Endodermal cell (in vitro differentiated cells): Measurements from ENCODE around the gene MARK4. TPM values are rescaled to one million over a fixed set of nuclear protein-coding genes. Genes with fewer than 3 reads are reported as not detected.

Experiments used
- DNase-seq: peaks from one replicate; pipeline ENCODE4 v3.0.0-alpha.2; 2017
- H3K27ac ChIP-seq: 2 replicates; pipeline ENCODE4 v1.5.1; 2013; ENCODE audit warnings: mild to moderate bottlenecking, low read depth, low read length, moderate library complexity
- H3K27me3 ChIP-seq: 2 replicates; pipeline ENCODE4 v1.6.1; 2013; ENCODE audit warnings: mild to moderate bottlenecking, low read length, moderate library complexity; ENCODE audit not compliant: insufficient read depth, control insufficient read depth, poor library complexity, severe bottlenecking
- H3K36me3 ChIP-seq: 2 replicates; pipeline ENCODE4 v1.7.0; 2013; ENCODE audit warnings: mild to moderate bottlenecking, low read length, moderate library complexity; ENCODE audit not compliant: control insufficient read depth, insufficient read depth
- H3K4me1 ChIP-seq: one replicate; pipeline ENCODE4 v1.7.0; 2013; ENCODE audit warnings: low read length; ENCODE audit not compliant: control insufficient read depth, insufficient read depth
- H3K4me3 ChIP-seq: 2 replicates; pipeline ENCODE4 v1.5.1; 2013; ENCODE audit warnings: mild to moderate bottlenecking, low read length, moderate library complexity
- H3K9ac ChIP-seq: 2 replicates; pipeline ENCODE4 v1.6.1; 2013; ENCODE audit warnings: mild to moderate bottlenecking, low read length, moderate library complexity; ENCODE audit not compliant: poor library complexity, severe bottlenecking; ENCODE audit errors: extremely low read depth
- H3K9me3 ChIP-seq: 2 replicates; pipeline ENCODE4 v1.6.1; 2013; ENCODE audit warnings: mild to moderate bottlenecking, low read length, moderate library complexity; ENCODE audit not compliant: control insufficient read depth
- H3K27ac Mint-ChIP-seq: 2 replicates; pipeline ENCODE4 v1.8.0; 2020; ENCODE audit warnings: mixed read lengths
- H3K27me3 Mint-ChIP-seq: 2 replicates; pipeline ENCODE4 v1.8.0; 2021; ENCODE audit warnings: mild to moderate bottlenecking, mixed read lengths; ENCODE audit not compliant: insufficient read depth
- H3K36me3 Mint-ChIP-seq: 2 replicates; pipeline ENCODE4 v1.8.0; 2020; ENCODE audit warnings: low read depth, mixed read lengths
- H3K4me1 Mint-ChIP-seq: 2 replicates; pipeline ENCODE4 v1.8.0; 2020; ENCODE audit warnings: mixed read lengths
- H3K4me3 Mint-ChIP-seq: 2 replicates; pipeline ENCODE4 v1.8.0; 2020; ENCODE audit warnings: mild to moderate bottlenecking, moderate library complexity, mixed read lengths
- H3K9me3 Mint-ChIP-seq: 2 replicates; pipeline ENCODE4 v1.8.0; 2020; ENCODE audit warnings: mild to moderate bottlenecking, mixed read lengths
- WGBS, 2 experiments: methylation state at CpG; one replicate each; pipeline versions ENCODE4 v1.1.5 to v1.1.7; 2013; ENCODE audit warnings: missing lambda C conversion rate in 2 of 2, mixed read lengths in 1 of 2; ENCODE audit not compliant: insufficient coverage in 1 of 2, insufficient read length in 1 of 2; 5-methylcytosine and 5-hydroxymethylcytosine counted together
- total RNA-seq, 2 donors: library from RNA; stranded (reverse); fragmentation: NEBNext Ultra II Directional in 1 of 2; extraction: Animal tissue kit (Norgen Biotek cat#: 25700) in 1 of 2; gene quantifications; 2 replicates in 1 of 2; 3 replicates in 1 of 2; pipeline ENCODE4 v1.2.1, GENCODE V29; 2021
- TF ChIP-seq, protein P1 (sequence below): fragments of 200-600 bp; sonication (generic); conservative IDR thresholded peaks from 2 replicates; pipeline ENCODE4 v1.5.0; 2021; ENCODE audit warnings: antibody characterized with exemption, mild to moderate bottlenecking

Gene MARK4
- total RNA-seq, 2 donors from 2014 or later: 74.6 to 90.6 TPM

GRCh38 chr19:45276284-45276687, 25.2 kb downstream of the MARK4 start:
- H3K9me3 ChIP-seq: no peaks in the 10 kb centered on the region
- Mint-ChIP-seq H3K27me3 (no peaks in the 10 kb centered on the region), H3K9me3 (no peaks in the 10 kb centered on the region), H3K36me3 (peaks cover 61% of the 10 kb centered on the region), H3K4me3 (no peak overlapping the region), H3K27ac (no peak overlapping the region), H3K4me1 (no peaks in the 10 kb centered on the region)
- TF ChIP-seq, protein P1, sequence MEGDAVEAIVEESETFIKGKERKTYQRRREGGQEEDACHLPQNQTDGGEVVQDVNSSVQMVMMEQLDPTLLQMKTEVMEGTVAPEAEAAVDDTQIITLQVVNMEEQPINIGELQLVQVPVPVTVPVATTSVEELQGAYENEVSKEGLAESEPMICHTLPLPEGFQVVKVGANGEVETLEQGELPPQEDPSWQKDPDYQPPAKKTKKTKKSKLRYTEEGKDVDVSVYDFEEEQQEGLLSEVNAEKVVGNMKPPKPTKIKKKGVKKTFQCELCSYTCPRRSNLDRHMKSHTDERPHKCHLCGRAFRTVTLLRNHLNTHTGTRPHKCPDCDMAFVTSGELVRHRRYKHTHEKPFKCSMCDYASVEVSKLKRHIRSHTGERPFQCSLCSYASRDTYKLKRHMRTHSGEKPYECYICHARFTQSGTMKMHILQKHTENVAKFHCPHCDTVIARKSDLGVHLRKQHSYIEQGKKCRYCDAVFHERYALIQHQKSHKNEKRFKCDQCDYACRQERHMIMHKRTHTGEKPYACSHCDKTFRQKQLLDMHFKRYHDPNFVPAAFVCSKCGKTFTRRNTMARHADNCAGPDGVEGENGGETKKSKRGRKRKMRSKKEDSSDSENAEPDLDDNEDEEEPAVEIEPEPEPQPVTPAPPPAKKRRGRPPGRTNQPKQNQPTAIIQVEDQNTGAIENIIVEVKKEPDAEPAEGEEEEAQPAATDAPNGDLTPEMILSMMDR: no peak
- H3K4me1 ChIP-seq: no peaks in the 10 kb centered on the region
- no peak for DNase-seq
- H3K27ac ChIP-seq: no peak overlapping the region
- H3K9ac ChIP-seq: no peak overlapping the region
- H3K36me3 ChIP-seq: peaks cover 49% of the 10 kb centered on the region
- H3K27me3 ChIP-seq: no peaks in the 10 kb centered on the region
- no peak overlapping the region for H3K4me3 ChIP-seq
- WGBS, 2 experiments: 94 to 100% methylated on average over 3 to 7 of the region's 7 CpGs

DNA sequence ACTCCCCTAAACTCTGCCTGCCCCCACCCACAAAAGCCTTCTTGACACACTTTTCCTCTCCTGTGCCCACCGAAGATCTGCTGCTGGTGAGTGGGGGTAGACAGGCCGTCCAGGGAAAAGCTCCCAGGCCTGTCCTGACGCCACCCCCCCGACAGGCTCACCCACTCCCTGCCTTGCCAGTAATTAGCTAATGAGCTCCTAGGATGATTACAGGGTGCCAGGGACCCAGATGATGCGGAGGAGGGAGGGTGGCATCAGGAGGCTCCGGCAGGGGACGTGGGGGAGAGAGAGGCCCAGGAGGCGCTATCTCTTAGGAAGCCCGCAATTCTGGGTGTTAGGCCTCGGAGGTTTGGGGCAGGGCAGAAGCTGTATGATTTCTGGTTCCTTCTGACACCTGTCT, 27.0 kb downstream of the MARK4 start:
- Histone ChIP-seq H3K4me3 (no peak overlapping the region), H3K27ac (no peak overlapping the region), H3K27me3 (no peaks in the 10 kb centered on the region), H3K9me3 (no peaks in the 10 kb centered on the region), H3K4me1 (no peaks in the 10 kb centered on the region), H3K36me3 (peaks cover 51% of the 10 kb centered on the region), H3K9ac (no peak overlapping the region)
- peaks cover 4% of the 10 kb centered on the region for H3K9me3 Mint-ChIP-seq
- H3K36me3 Mint-ChIP-seq: peaks cover 65% of the 10 kb centered on the region
- no peaks in the 10 kb centered on the region for H3K4me1 Mint-ChIP-seq
- 91% methylated on average over 5 to 10 of the region's 10 CpGs for WGBS, 2 experiments
- no peak for DNase-seq
- H3K27me3 Mint-ChIP-seq: no peaks in the 10 kb centered on the region
- H3K4me3 Mint-ChIP-seq: no peak overlapping the region
- TF ChIP-seq, protein P1: no peak
- no peak overlapping the region for H3K27ac Mint-ChIP-seq

DNA sequence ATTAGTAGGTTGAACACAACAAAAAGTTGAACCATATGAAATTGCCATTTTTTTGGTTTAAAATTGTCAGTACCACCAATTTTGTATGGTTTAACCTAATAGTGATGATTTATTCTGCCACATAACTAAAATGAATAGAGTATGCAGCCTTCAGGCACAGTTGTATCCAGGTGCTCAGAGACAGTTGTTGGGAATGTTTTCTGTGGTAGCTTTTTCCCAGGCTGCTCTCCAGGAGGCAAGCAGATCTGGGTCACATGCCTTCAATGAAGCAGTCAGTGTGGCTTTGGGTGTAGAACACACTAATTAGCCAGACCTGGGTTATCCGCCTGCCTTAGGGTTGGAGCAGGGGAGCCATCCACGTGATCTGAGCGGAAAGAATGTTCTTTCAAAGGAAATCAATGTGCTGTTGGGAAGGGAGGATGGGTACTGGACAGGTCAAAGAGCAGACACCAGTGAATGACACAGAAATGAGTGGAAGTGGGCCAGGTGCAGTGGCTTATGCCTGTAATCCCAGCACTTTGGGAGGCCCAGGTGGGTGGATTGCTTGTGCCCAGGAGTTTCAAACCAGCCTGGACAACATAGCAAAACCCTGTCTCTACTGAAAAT, 28.6 kb downstream of the MARK4 start:
- Histone ChIP-seq H3K36me3 (peaks cover 48% of the 10 kb centered on the region), H3K9me3 (peaks cover 7% of the 10 kb centered on the region), H3K9ac (no peak overlapping the region), H3K27ac (no peak overlapping the region), H3K4me1 (no peaks in the 10 kb centered on the region), H3K27me3 (no peaks in the 10 kb centered on the region), H3K4me3 (no peak overlapping the region)
- Mint-ChIP-seq H3K27me3 (no peaks in the 10 kb centered on the region), H3K27ac (no peak overlapping the region), H3K36me3 (peaks cover 67% of the 10 kb centered on the region), H3K9me3 (peaks cover 10% of the 10 kb centered on the region), H3K4me1 (no peaks in the 10 kb centered on the region), H3K4me3 (no peak overlapping the region)
- DNase-seq: no peak
- WGBS, 2 experiments: 84 to 94% methylated on average over 3 of the region's 3 CpGs
- TF ChIP-seq, protein P1: no peak
